ENCODE data around the gene IQUB. TPM values are rescaled to one million over a fixed set of nuclear protein-coding genes. Genes with fewer than 3 reads are reported as not detected.

IQUB gene
- under 1 TPM in 1 of 2 experiments, not detected in 1; 0.05 TPM for total RNA-seq

DNA sequence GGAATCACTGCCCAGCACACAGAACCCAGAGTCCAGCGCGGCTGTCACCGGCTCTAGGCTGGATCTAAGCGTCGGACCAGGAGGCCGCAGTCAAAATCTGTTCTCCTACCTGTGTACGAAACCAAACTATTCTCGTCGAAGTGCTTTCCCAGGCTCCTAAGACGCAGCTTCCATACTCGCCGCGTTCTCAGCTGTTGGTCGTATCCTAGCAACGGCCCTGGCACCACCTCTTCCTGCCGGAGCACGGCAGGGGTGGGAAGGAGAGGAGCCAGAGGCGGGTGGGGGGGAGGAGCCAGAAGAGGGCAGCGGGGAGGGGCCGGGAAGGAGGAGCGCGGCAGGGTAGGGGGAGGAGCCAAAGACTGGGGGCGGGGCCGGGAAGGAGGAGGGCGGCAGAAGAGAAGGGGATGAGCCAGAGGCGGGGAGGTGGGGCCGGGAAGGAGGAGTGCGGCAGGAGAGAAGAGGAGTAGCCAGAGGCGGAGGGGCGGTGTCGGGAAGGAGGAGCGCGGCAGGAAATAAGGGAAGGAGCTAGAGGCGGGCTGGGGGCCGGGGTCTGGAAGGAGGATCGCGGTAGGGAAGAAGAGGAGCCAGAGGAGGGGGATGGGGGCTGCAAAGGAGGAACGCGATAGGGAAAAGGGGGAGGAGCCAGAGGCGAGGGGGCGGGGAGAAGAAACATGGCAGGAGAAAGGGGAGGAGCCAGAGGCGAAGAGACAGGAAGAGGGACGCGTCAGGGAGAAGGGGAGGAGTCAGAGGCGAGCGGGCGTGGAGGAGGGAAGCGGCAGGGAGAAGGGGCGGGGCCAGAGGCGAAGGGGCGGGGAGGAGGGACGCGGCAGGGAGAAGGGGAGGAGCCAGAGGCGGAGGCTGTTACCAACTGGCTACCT lies at the start of gene IQUB:
Gene IQUB, minus strand, starts transcription at position 213 of the 878 bp plus-strand sequence. CDS start 22,255 bp downstream, outside the sequence.
- DNase-seq (peak; percentile 99), ATAC-seq (peak; percentile 88)
- Mint-ChIP-seq H3K27ac (peak within 1 kb of the TSS; percentile 90), H3K27me3 (peaks cover 16% of the 10 kb centered on the region), H3K4me3 (peak within 1 kb of the TSS; percentile 87), H3K4me1 (peaks cover 27% of the 10 kb centered on the region), H3K9me3 (ENCODE audit: low read depth) (no peaks in the 10 kb centered on the region), H3K36me3 (ENCODE audit: low read depth) (no peaks in the 10 kb centered on the region)
- CTCF ChIA-PET: interaction anchor here (1.3 to 2.7 kb wide), 2 partner anchors 40 to 214 kb away, joined by 3 to 11 read pairs; partner anchors contain the start of gene WASL
- POLR2A ChIA-PET: no interaction called here
- intact Hi-C loops (cut with DNase I, micrococcal nuclease): loop anchor here (1.0 to 10.0 kb wide), 5 partner anchors 23 to 1400 kb away; partner anchors contain the start of genes NDUFA5 (in 2 of the 2), POT1 (in 1 of the 2) and WASL (in 1 of the 2)

DNA sequence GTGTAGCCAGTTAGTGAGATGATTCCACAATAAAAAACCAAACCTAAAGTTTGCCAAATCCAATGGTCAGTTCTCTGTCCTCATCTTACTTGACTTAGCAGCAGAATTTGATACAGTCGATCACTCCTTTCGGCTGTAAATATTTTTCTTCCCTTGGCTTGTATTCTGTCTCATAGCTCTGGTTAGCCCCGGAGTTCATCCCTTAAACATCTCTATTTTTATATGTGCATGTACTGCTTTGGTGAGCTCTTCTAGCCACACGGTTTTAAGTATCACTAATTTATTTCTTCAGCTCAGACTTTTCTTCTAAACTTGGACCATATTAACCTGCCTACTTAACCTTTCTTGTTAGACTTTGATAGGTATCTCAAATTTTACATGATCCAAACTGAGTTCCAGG lies 49.4 kb upstream of the IQUB start:
- Mint-ChIP-seq H3K27me3 (peaks cover 15% of the 10 kb centered on the region), H3K36me3 (ENCODE audit: low read depth) (no peaks in the 10 kb centered on the region), H3K4me3 (no peak overlapping the region), H3K27ac (no peak overlapping the region), H3K4me1 (no peaks in the 10 kb centered on the region), H3K9me3 (ENCODE audit: low read depth) (no peaks in the 10 kb centered on the region)
- ATAC-seq (no peak), DNase-seq (no peak)
- ChIA-PET CTCF (interaction anchor here (1.3 kb wide), 1 partner anchor 90 kb away, joined by 3 read pairs; no protein-coding TSS in a partner anchor), POLR2A (no interaction called here)
- intact Hi-C loops (cut with DNase I, micrococcal nuclease): no loop called here

DNA sequence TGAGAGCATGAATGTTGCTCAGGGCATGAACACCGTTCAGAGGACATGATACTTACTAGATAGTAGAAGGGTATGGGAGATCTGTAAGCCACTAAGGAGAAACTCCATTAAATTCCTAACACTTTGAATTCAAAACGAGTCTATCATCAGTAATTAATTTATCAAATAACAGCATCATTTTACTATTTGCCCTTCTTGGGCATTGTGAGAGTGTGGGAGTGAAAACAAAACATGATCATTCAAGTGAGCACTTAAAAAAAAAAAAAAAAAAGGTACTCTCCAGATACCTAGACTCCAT lies 46.7 kb upstream of the IQUB start:
- Mint-ChIP-seq H3K4me3 (no peak overlapping the region), H3K4me1 (no peaks in the 10 kb centered on the region), H3K9me3 (ENCODE audit: low read depth) (no peaks in the 10 kb centered on the region), H3K27ac (no peak overlapping the region), H3K36me3 (ENCODE audit: low read depth) (no peaks in the 10 kb centered on the region), H3K27me3 (peaks cover 17% of the 10 kb centered on the region)
- ATAC-seq (no peak), DNase-seq (no peak)
- POLR2A ChIA-PET: no interaction called here
- CTCF ChIA-PET: interaction anchor here (1.0 to 2.1 kb wide), 3 partner anchors 43 to 291 kb away, joined by 3 to 6 read pairs (median 4); no protein-coding TSS in a partner anchor
- intact Hi-C loops (cut with DNase I, micrococcal nuclease): loop anchor here in 1 of 2 experiments (2.0 kb wide), 1 partner anchor 284 kb away; no protein-coding TSS in a partner anchor

DNA sequence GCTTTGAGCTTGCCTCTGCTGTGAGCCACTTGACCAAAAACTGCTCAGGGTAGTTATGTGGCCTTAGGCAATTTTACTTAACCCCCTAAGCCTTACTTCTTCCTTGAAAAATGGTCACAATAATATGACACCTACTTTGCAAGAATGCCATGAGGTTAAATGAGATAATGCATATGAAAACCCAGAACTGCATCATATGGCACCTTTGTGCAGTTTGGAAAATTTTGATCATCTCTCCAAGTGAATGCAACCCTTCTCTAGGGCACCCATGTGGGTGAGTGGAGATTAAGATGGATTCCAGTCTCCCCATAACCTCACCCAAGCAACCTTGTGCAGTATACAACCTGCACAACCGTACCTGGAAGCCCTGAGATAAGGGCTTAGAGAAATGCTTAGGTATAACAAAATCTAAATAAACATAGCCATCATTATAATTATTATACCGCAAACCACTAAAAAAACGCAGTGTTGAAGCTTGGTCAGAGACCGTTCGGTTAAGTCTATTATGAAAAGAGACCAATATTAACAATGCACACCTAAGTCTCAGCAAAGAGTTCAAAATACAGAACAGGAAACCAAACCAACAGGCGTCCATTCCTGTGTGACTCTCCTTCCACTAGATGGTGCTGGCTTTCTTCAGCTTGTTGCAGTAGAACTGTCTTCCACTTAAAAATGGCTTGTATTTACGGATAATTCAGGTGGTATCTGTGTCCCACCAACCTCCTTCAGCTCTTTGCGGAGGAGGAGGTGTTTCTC lies 46.2 kb upstream of the IQUB start:
- ChIA-PET POLR2A (no interaction called here), CTCF (interaction anchor here (1.0 to 2.1 kb wide), 2 partner anchors 74 to 292 kb away, joined by 4 to 6 read pairs; no protein-coding TSS in a partner anchor)
- intact Hi-C loops (cut with DNase I, micrococcal nuclease): loop anchor here in 1 of 2 experiments (2.0 kb wide), 1 partner anchor 284 kb away; no protein-coding TSS in a partner anchor
- H3K27me3 Mint-ChIP-seq: peaks cover 17% of the 10 kb centered on the region
- peak; percentile 66 for ATAC-seq
- H3K4me1 Mint-ChIP-seq: no peaks in the 10 kb centered on the region
- no peaks in the 10 kb centered on the region for H3K36me3 Mint-ChIP-seq (ENCODE audit: low read depth)
- no peak for DNase-seq
- no peak overlapping the region for H3K4me3 Mint-ChIP-seq
- H3K9me3 Mint-ChIP-seq (ENCODE audit: low read depth): no peaks in the 10 kb centered on the region
- no peak overlapping the region for H3K27ac Mint-ChIP-seq

DNA sequence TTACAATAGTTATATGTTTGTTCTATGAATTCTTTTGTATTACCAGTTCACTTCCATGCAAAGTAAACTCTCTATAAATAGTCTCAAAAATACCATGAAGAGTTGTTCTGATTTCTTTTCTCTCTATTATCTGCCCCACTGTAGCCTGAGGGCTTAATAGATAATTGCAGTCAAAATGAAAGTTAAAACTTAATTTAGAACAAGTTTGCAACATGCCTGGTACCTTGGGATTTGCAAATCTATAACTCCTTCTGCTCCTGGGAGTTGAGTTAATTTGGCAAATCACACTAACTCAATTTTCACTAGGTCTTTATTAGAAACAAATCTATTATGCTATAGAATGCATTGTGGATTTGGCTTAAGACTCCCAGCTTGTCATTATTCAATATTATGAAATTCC lies 45.0 kb upstream of the IQUB start:
- CTCF ChIA-PET: no interaction called here

DNA sequence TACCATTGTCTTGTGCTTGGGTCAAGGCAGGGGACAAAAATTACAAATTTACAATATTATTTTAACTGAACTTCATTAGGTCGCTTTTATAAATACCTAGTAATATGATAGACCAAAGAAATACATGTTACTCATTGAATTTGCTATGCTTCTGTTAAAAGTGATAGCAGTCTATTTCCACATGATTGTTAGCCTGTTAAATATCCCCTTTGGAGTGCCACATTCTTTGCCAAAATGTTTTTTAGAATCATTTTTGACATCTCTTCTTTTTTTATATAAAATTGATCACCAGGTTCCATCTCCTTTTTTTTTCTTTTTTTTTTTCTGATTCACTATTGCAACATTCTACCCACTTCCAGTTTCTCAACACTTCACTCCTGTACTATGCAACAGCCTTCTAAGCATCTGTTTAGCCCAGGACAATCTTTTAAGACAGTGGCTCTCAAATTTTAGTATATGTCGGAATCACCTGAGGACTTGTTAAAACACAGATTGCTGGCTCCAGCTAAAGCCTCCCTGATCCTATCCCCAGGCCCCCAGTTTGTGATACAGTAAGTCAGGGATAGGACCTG lies 39.6 kb upstream of the IQUB start:
- H3K9me3 Mint-ChIP-seq (ENCODE audit: low read depth): no peaks in the 10 kb centered on the region

More for the DNA sequence above, 45.0 kb upstream of the IQUB start:
- POLR2A ChIA-PET: no interaction called here
- DNase-seq (no peak), ATAC-seq (no peak)
- Mint-ChIP-seq H3K4me1 (no peaks in the 10 kb centered on the region), H3K9me3 (ENCODE audit: low read depth) (no peaks in the 10 kb centered on the region), H3K27ac (no peak overlapping the region), H3K4me3 (no peak overlapping the region), H3K27me3 (peaks cover 17% of the 10 kb centered on the region), H3K36me3 (ENCODE audit: low read depth) (no peaks in the 10 kb centered on the region)
- intact Hi-C loops (cut with DNase I, micrococcal nuclease): no loop called here

DNA sequence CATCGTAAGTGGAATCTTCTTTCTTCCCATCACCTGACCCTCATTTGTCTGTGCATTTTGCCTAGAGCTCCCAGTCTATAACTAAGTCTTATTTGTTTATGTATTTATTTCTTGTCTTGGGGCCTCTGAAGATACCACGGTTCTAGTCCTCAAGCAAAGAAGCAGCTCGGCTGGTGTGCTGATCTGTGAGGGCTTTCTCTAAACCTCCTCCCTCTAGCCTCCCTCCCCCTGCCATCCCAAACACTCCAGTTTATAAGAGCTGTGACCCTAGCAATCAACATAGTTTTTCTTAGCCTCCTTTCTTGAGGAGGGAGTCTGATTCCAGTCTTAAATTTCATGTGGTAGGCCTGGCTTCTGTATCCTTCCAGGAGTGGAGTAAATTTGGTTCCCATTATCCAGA lies 38.9 kb upstream of the IQUB start:
- ATAC-seq (no peak), DNase-seq (no peak)
- Mint-ChIP-seq H3K36me3 (ENCODE audit: low read depth) (no peaks in the 10 kb centered on the region), H3K27me3 (peaks cover 3% of the 10 kb centered on the region), H3K9me3 (ENCODE audit: low read depth) (no peaks in the 10 kb centered on the region), H3K4me1 (no peaks in the 10 kb centered on the region), H3K27ac (no peak overlapping the region), H3K4me3 (no peak overlapping the region)
- intact Hi-C loops (cut with DNase I, micrococcal nuclease): no loop called here
- ChIA-PET CTCF (interaction anchor here (0.7 to 1.4 kb wide), 2 partner anchors 16 to 84 kb away, joined by 3 to 4 read pairs; partner anchors contain the start of gene NDUFA5), POLR2A (no interaction called here)

More for the DNA sequence above, 39.6 kb upstream of the IQUB start:
- no peak overlapping the region for H3K27ac Mint-ChIP-seq
- ChIA-PET CTCF (interaction anchor here (1.4 kb wide), 1 partner anchor 16 kb away, joined by 4 read pairs; the partner anchor contains the start of gene NDUFA5), POLR2A (no interaction called here)
- H3K36me3 Mint-ChIP-seq (ENCODE audit: low read depth): no peaks in the 10 kb centered on the region
- no peak overlapping the region for H3K4me3 Mint-ChIP-seq
- DNase-seq: no peak
- ATAC-seq: no peak
- intact Hi-C loops (cut with DNase I, micrococcal nuclease): no loop called here
- peaks cover 6% of the 10 kb centered on the region for H3K27me3 Mint-ChIP-seq
- H3K4me1 Mint-ChIP-seq: no peaks in the 10 kb centered on the region

DNA sequence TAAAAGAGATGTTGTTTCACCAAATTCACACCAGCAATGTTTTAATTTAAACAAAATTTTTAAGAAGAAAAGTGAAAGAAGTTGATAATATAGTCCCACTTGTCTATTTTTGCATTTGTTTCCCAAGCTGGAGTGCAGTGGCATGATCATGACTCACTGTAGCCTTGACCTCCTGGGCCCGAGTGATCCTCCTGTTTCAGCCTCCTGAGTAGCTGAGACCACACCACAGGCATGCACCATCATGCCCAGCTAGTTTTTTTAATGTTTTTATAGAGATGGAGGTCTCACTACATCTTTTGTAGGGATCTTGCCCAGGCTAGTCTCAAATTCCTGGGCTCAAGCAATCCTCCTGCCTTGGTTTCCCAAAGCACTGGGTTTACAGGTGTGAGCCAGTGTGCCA lies 37.3 kb upstream of the IQUB start:
- Mint-ChIP-seq H3K9me3 (ENCODE audit: low read depth) (no peaks in the 10 kb centered on the region), H3K4me3 (no peak overlapping the region), H3K27me3 (no peaks in the 10 kb centered on the region), H3K27ac (no peak overlapping the region), H3K36me3 (ENCODE audit: low read depth) (no peaks in the 10 kb centered on the region), H3K4me1 (no peaks in the 10 kb centered on the region)
- DNase-seq (no peak), ATAC-seq (no peak)
- ChIA-PET POLR2A (no interaction called here), CTCF (no interaction called here)
- intact Hi-C loops (cut with DNase I, micrococcal nuclease): no loop called here

DNA sequence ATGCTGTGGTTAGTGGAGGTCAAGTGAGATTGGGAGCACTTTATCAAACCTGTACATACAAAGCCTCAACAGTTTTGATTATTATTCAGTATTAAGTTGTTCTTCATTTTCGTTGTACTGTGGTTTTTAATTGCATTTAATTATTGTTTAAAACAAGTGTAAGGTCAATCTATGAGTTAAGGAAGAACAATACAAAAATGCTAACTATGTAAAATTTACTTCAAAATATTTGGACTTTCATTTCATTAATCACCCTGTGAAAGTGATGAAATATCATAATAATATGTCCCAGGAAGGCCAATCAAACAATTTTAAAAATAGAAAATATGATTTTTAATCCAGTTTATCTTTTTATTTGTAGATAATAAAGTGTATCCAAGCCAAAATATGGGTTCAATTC lies 36.8 kb upstream of the IQUB start:
- CTCF ChIA-PET: no interaction called here
- Mint-ChIP-seq H3K27ac (no peak overlapping the region), H3K4me3 (no peak overlapping the region)

DNA sequence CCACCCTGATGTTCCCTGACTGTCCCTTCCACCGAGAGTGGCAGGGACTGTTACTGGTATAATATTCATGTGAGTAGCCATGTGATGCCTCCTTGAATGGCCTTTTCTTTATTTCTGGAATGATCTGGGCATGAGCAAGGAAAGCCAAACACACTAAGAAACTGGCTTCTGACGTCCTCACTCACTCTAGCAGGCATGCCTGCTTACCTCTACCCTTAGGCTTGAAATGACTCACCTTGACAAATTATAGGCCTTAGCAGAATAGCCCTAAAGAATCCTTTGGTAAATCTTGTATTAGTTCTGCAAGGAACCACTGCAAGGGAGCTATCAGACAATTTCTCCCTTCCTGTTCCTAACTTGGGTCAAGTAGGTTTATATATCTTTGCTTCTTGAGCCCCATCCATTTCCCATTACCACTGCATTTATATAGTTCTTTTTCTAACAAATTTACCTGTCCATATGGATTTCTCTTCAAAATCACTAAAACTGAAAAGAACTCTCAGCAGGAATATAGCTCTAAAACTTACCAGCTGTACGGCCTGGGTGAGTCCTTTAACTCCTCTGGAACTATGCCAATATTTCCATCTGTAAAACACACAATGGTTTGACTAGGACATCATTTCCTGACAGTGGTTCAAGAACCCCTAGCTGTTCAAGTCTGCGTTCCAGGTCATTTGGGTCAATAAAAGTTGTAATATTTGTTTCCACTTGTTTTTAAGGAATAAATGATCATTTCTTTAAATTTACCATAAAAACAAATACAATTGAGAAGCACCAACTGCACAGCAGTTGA lies 36.2 kb upstream of the IQUB start:
- no peaks in the 10 kb centered on the region for H3K36me3 Mint-ChIP-seq (ENCODE audit: low read depth)
- H3K9me3 Mint-ChIP-seq (ENCODE audit: low read depth): no peaks in the 10 kb centered on the region
- no peaks in the 10 kb centered on the region for H3K27me3 Mint-ChIP-seq
- DNase-seq (no peak), ATAC-seq (no peak)
- no peak overlapping the region for H3K27ac Mint-ChIP-seq
- CTCF ChIA-PET: interaction anchor here (1.3 kb wide), 1 partner anchor 54 kb away, joined by 3 read pairs; no protein-coding TSS in a partner anchor
- H3K4me1 Mint-ChIP-seq: no peaks in the 10 kb centered on the region
- POLR2A ChIA-PET: no interaction called here
- H3K4me3 Mint-ChIP-seq: no peak overlapping the region
- intact Hi-C loops (cut with DNase I, micrococcal nuclease): no loop called here

More for the DNA sequence above, 36.8 kb upstream of the IQUB start:
- ATAC-seq (no peak), DNase-seq (no peak)
- Mint-ChIP-seq H3K9me3 (ENCODE audit: low read depth) (no peaks in the 10 kb centered on the region), H3K4me1 (no peaks in the 10 kb centered on the region), H3K36me3 (ENCODE audit: low read depth) (no peaks in the 10 kb centered on the region), H3K27me3 (no peaks in the 10 kb centered on the region)
- intact Hi-C loops (cut with DNase I, micrococcal nuclease): no loop called here
- POLR2A ChIA-PET: no interaction called here

Measured in activated CD4-positive, alpha-beta T cell treated with anti-CD3 and anti-CD28 coated beads for 36 hours (primary cell).